Measurements from ENCODE around the gene PTPRN2. TPM values are rescaled to one million over a fixed set of nuclear protein-coding genes. Genes with fewer than 3 reads are reported as not detected.

Gene PTPRN2
- total and polyA plus RNA-seq, 2 donors (not counting 1 experiment from before 2014, with no cell fraction given), result 0.54 to 1.2 TPM

DNA sequence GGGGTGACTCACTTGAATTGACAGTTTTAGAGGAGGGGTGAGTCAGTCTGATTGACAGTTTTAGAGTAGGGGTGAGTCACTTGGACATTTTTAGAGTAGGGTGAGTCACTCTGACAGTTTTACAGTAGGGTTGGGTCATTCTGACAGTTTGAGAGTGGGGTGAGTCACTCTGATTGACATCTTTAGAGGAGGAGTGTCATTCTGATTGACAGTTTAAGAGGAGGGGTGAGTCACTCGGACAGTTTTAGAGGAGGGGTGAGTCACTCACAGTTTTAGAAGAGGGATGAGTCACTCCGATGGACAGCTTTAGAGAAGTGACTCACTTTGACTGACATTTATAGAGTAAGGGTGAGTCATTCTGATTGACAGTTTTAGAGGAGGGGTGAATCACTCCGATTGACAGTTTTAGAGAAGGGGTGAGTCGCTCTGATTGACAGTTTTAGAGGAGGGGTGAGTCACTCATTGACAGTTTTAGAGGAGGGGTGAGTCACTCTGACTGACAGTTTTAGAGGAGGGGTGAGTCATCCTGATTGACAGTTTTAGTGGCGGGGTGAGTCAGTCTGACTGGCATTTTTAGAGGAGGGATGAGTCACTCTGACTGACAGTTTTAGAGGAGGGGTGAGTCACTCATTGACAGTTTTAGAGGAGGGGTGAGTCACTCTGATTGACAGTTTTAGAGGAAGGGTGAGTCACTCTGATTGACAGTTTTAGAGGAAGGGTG is 655.0 kb downstream of the PTPRN2 start:
- DNase-seq (ENCODE audit: low read depth in 2 of 2), result peak in 1 of 2 donors; percentile 1
- H2AFZ ChIP-seq (ENCODE audit: low read length), result no peak overlapping the region
- H3K9me3 ChIP-seq (ENCODE audit: control insufficient read depth, insufficient read depth, low read depth, low read length), result no peaks in the 10 kb centered on the region
- H3K27me3 ChIP-seq (ENCODE audit: control insufficient read depth, insufficient read depth, low read length), result no peaks in the 10 kb centered on the region
- H3K36me3 ChIP-seq (ENCODE audit: control insufficient read depth, insufficient read depth, low read length), result no peaks in the 10 kb centered on the region
- no peaks in the 10 kb centered on the region for H4K20me1 ChIP-seq (ENCODE audit: control insufficient read depth, extremely low read depth, insufficient read depth, low read length)
- no peaks in the 10 kb centered on the region for H3K79me2 ChIP-seq (ENCODE audit: control insufficient read depth, insufficient read depth, low read length)
- no peak overlapping the region for H3K4me3 ChIP-seq (replicated peaks in 1 of 4; ENCODE audit: control extremely low read depth in 1 of 4, insufficient read depth in 1 of 4, low read depth in 3 of 4, low read length in 4 of 4)
- no peak overlapping the region for H3K27ac ChIP-seq (ENCODE audit: insufficient read depth, low read length)
- TF ChIP-seq EZH2 (IDR thresholded peaks at IDR 0.05; ENCODE audit: low read length, missing control alignments), result no peak
- TF ChIP-seq, protein P1, sequence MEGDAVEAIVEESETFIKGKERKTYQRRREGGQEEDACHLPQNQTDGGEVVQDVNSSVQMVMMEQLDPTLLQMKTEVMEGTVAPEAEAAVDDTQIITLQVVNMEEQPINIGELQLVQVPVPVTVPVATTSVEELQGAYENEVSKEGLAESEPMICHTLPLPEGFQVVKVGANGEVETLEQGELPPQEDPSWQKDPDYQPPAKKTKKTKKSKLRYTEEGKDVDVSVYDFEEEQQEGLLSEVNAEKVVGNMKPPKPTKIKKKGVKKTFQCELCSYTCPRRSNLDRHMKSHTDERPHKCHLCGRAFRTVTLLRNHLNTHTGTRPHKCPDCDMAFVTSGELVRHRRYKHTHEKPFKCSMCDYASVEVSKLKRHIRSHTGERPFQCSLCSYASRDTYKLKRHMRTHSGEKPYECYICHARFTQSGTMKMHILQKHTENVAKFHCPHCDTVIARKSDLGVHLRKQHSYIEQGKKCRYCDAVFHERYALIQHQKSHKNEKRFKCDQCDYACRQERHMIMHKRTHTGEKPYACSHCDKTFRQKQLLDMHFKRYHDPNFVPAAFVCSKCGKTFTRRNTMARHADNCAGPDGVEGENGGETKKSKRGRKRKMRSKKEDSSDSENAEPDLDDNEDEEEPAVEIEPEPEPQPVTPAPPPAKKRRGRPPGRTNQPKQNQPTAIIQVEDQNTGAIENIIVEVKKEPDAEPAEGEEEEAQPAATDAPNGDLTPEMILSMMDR (conservative IDR thresholded peaks at IDR 0.05 in 1 of 2, IDR thresholded peaks at IDR 0.05 in 1 of 2; ENCODE audit: low read depth in 1 of 2, low read length in 2 of 2), result no peak
- no peaks in the 10 kb centered on the region for H3K4me1 ChIP-seq (ENCODE audit: control insufficient read depth, extremely low read depth, insufficient read depth, low read length)
- no peak overlapping the region for H3K4me2 ChIP-seq (ENCODE audit: extremely low read depth, insufficient read depth, low read length)
- H3K9ac ChIP-seq (ENCODE audit: insufficient read depth, low read length), result no peak overlapping the region

DNA sequence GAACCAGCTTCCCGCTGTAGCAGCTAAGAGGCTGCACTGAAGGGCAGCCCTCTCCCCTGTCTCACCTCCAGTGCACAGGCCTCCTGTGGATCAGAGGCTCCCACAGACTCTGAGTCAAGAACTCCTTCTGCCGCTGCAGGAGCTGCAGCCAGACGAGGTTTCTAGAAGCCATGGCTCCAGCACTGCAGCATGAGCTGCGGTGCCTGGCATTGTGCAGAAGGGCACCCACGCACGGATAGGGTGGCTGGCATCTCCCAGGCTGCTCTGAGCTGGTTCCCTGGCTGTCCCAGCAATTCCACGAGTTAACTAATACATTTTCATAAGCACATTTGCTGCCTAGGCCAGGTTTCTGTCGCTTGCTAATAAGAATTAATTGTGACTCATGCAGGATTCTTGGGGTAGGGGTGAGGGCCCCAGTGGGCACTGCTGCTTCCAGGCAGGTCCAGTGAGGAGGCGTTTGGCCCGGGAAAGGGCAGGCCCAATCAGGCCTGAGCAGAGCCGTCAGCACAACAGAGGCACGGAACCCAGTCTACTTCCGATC is 656.6 kb downstream of the PTPRN2 start:
- H3K4me2 ChIP-seq (ENCODE audit: extremely low read depth, insufficient read depth, low read length), result no peak overlapping the region
- no peaks in the 10 kb centered on the region for H3K36me3 ChIP-seq (ENCODE audit: control insufficient read depth, insufficient read depth, low read length)
- H3K4me1 ChIP-seq (ENCODE audit: control insufficient read depth, extremely low read depth, insufficient read depth, low read length), result no peaks in the 10 kb centered on the region
- H3K4me3 ChIP-seq (replicated peaks in 1 of 4; ENCODE audit: control extremely low read depth in 1 of 4, insufficient read depth in 1 of 4, low read depth in 3 of 4, low read length in 4 of 4), result no peak overlapping the region
- H3K79me2 ChIP-seq (ENCODE audit: control insufficient read depth, insufficient read depth, low read length), result no peaks in the 10 kb centered on the region
- no peak overlapping the region for H2AFZ ChIP-seq (ENCODE audit: low read length)
- H3K27ac ChIP-seq (ENCODE audit: insufficient read depth, low read length), result no peak overlapping the region
- H4K20me1 ChIP-seq (ENCODE audit: control insufficient read depth, extremely low read depth, insufficient read depth, low read length), result no peaks in the 10 kb centered on the region
- no peak for DNase-seq (ENCODE audit: low read depth in 2 of 2)
- H3K9me3 ChIP-seq (ENCODE audit: control insufficient read depth, insufficient read depth, low read depth, low read length), result no peaks in the 10 kb centered on the region
- no peaks in the 10 kb centered on the region for H3K27me3 ChIP-seq (ENCODE audit: control insufficient read depth, insufficient read depth, low read length)
- TF ChIP-seq EZH2 (IDR thresholded peaks at IDR 0.05; ENCODE audit: low read length, missing control alignments), result no peak
- TF ChIP-seq, protein P1 (conservative IDR thresholded peaks at IDR 0.05 in 1 of 2, IDR thresholded peaks at IDR 0.05 in 1 of 2; ENCODE audit: low read depth in 1 of 2, low read length in 2 of 2), result no peak
- H3K9ac ChIP-seq (ENCODE audit: insufficient read depth, low read length), result no peak overlapping the region

DNA sequence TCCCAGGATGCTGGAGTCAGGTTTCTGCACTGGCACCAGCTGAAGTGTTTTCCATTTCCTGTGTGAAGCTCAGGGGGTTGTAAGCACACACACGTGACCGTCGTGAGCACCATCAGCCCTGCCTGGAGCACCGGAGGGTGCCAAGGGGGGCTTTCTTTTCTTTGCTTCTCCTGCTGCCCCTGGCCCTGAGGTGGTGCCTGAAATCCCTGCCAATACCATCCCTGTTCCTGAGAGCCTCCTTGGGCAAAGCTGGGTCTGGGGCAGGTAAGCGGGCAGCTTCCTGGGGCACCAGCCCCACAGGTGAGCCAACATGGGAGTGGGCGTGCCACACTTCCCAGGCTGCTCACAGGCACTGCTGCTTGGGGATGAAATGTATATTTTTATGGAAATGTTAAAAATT is 657.2 kb downstream of the PTPRN2 start:
- no peaks in the 10 kb centered on the region for H4K20me1 ChIP-seq (ENCODE audit: control insufficient read depth, extremely low read depth, insufficient read depth, low read length)
- DNase-seq (ENCODE audit: low read depth in 2 of 2), result no peak
- no peak overlapping the region for H3K9ac ChIP-seq (ENCODE audit: insufficient read depth, low read length)
- no peaks in the 10 kb centered on the region for H3K27me3 ChIP-seq (ENCODE audit: control insufficient read depth, insufficient read depth, low read length)
- no peaks in the 10 kb centered on the region for H3K4me1 ChIP-seq (ENCODE audit: control insufficient read depth, extremely low read depth, insufficient read depth, low read length)
- H3K27ac ChIP-seq (ENCODE audit: insufficient read depth, low read length), result no peak overlapping the region
- H3K4me3 ChIP-seq (replicated peaks in 1 of 4; ENCODE audit: control extremely low read depth in 1 of 4, insufficient read depth in 1 of 4, low read depth in 3 of 4, low read length in 4 of 4), result no peak overlapping the region
- no peak overlapping the region for H2AFZ ChIP-seq (ENCODE audit: low read length)
- H3K4me2 ChIP-seq (ENCODE audit: extremely low read depth, insufficient read depth, low read length), result no peak overlapping the region
- no peak for TF ChIP-seq EZH2 (IDR thresholded peaks at IDR 0.05; ENCODE audit: low read length, missing control alignments)
- TF ChIP-seq, protein P1 (conservative IDR thresholded peaks at IDR 0.05 in 1 of 2, IDR thresholded peaks at IDR 0.05 in 1 of 2; ENCODE audit: low read depth in 1 of 2, low read length in 2 of 2), result no peak
- no peaks in the 10 kb centered on the region for H3K9me3 ChIP-seq (ENCODE audit: control insufficient read depth, insufficient read depth, low read depth, low read length)
- H3K79me2 ChIP-seq (ENCODE audit: control insufficient read depth, insufficient read depth, low read length), result no peaks in the 10 kb centered on the region
- H3K36me3 ChIP-seq (ENCODE audit: control insufficient read depth, insufficient read depth, low read length), result no peaks in the 10 kb centered on the region

All from fibroblast of lung (primary cell).